Measurements from ENCODE around the gene PRPF8.
A peak's percentile ranks its signal among the peaks of the same experiment; 100 is the strongest.

Gene PRPF8

GRCh38 chr17:1684378-1685189 lies at the start of gene PRPF8:
Gene PRPF8 (minus strand): TSS chr17:1684867. CDS start chr17:1684571, 296 bp downstream.
- Histone ChIP-seq H3K27ac (ENCODE audit: poor library complexity, severe bottlenecking) (peak within 1 kb of the TSS; percentile 60), H3K9me3 (ENCODE audit: severe bottlenecking) (no peaks in the 10 kb centered on the region), H3K27me3 (ENCODE audit: insufficient read depth, poor library complexity, severe bottlenecking) (no peaks in the 10 kb centered on the region), H3K4me1 (ENCODE audit: insufficient read depth, poor library complexity, severe bottlenecking) (peaks cover 11% of the 10 kb centered on the region), H3K36me3 (ENCODE audit: low read depth) (peaks cover 41% of the 10 kb centered on the region), H3K4me3 (ENCODE audit: severe bottlenecking) (peak within 1 kb of the TSS; percentile 79)
- ATAC-seq (ENCODE audit: low read depth) (peak; percentile 99), DNase-seq (ENCODE audit: low spot score) (peak; percentile 94)
- no peak for TF ChIP-seq CTCF (IDR thresholded peaks at IDR 0.05; ENCODE audit: poor library complexity, severe bottlenecking)

DNA sequence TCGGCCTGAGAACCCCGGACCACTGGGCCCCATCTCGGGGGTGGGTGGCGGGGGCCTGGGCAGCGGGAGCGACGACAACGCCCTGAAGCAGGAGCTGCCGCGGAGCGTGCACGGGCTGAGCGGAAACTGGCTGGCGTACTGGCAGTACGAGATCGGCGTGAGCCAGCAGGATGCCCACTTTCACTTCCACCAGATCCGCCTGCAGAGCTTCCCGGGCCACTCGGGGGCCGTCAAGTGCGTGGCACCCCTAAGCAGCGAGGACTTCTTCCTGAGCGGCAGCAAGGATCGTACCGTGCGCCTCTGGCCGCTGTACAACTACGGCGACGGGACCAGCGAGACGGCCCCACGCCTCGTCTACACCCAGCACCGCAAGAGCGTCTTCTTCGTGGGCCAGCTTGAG lies 49.1 kb upstream of the PRPF8 start:
- Histone ChIP-seq H3K36me3 (ENCODE audit: low read depth) (peaks cover 4% of the 10 kb centered on the region; the same call in 1 of the 2 replicates), H3K27ac (ENCODE audit: poor library complexity, severe bottlenecking) (no peak overlapping the region), H3K4me1 (ENCODE audit: insufficient read depth, poor library complexity, severe bottlenecking) (peaks cover 15% of the 10 kb centered on the region), H3K4me3 (ENCODE audit: severe bottlenecking) (no peak overlapping the region), H3K9me3 (ENCODE audit: severe bottlenecking) (no peaks in the 10 kb centered on the region), H3K27me3 (ENCODE audit: insufficient read depth, poor library complexity, severe bottlenecking) (no peaks in the 10 kb centered on the region)
- no peak for DNase-seq (ENCODE audit: low spot score)
- no peak for ATAC-seq (ENCODE audit: low read depth)
- TF ChIP-seq CTCF (IDR thresholded peaks at IDR 0.05; ENCODE audit: poor library complexity, severe bottlenecking): no peak

GRCh38 chr17:1732833-1733321 lies 48.2 kb upstream of the PRPF8 start:
- TF ChIP-seq CTCF (IDR thresholded peaks at IDR 0.05; ENCODE audit: poor library complexity, severe bottlenecking): no peak
- Histone ChIP-seq H3K4me1 (ENCODE audit: insufficient read depth, poor library complexity, severe bottlenecking) (peaks cover 15% of the 10 kb centered on the region), H3K27ac (ENCODE audit: poor library complexity, severe bottlenecking) (no peak overlapping the region), H3K27me3 (ENCODE audit: insufficient read depth, poor library complexity, severe bottlenecking) (no peaks in the 10 kb centered on the region), H3K36me3 (ENCODE audit: low read depth) (peaks cover 4% of the 10 kb centered on the region; the same call in 1 of the 2 replicates), H3K4me3 (ENCODE audit: severe bottlenecking) (no peak overlapping the region), H3K9me3 (ENCODE audit: severe bottlenecking) (no peaks in the 10 kb centered on the region)
- ATAC-seq (ENCODE audit: low read depth): no peak
- no peak for DNase-seq (ENCODE audit: low spot score)

DNA sequence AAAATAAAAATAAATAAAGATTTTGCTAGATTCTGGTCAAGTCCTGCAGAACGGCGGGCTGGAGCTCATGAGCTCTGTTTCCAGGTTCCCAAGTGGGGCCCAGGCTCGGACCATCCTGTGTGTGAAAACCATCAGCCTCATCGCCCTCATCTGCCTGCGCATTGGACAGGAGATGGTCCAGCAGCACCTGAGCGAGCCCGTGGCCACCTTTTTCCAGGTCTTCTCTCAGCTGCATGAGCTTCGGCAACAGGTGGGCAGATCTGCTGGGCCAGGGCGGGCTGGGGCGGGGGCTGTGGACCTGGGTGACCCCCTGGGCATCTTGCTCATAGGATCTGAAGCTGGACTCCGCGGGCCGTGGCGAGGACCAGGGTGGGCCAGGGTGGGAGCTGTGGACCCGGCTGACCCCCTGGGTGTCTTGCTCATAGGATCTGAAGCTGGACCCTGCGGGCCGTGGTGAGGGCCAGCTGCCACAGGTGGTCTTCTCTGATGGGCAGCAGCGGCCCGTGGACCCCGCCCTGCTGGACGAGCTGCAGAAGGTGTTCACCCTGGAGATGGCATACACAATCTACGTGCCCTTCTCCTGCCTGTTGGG lies 47.7 kb upstream of the PRPF8 start:
- Histone ChIP-seq H3K4me3 (ENCODE audit: severe bottlenecking) (no peak overlapping the region), H3K4me1 (ENCODE audit: insufficient read depth, poor library complexity, severe bottlenecking) (peaks cover 15% of the 10 kb centered on the region), H3K9me3 (ENCODE audit: severe bottlenecking) (no peaks in the 10 kb centered on the region), H3K27me3 (ENCODE audit: insufficient read depth, poor library complexity, severe bottlenecking) (no peaks in the 10 kb centered on the region), H3K36me3 (ENCODE audit: low read depth) (peaks cover 4% of the 10 kb centered on the region; the same call in 1 of the 2 replicates), H3K27ac (ENCODE audit: poor library complexity, severe bottlenecking) (no peak overlapping the region)
- DNase-seq (ENCODE audit: low spot score) (peak; percentile 51), ATAC-seq (ENCODE audit: low read depth) (no peak)
- no peak for TF ChIP-seq CTCF (IDR thresholded peaks at IDR 0.05; ENCODE audit: poor library complexity, severe bottlenecking)

All from RWPE2 (cell line).